ENCODE measurements around the gene PATJ. TPM values are rescaled to one million over a fixed set of nuclear protein-coding genes. Genes with fewer than 3 reads are reported as not detected.

PATJ gene
- total RNA-seq, 2 donors from 2014 or later, result 74.3 to 81.7 TPM

- peaks cover 39% of the 10 kb centered on the region for H3K36me3 Mint-ChIP-seq (ENCODE audit: low read depth)
- DNase-seq, result no peak
- no peak for TF ChIP-seq CTCF (conservative IDR thresholded peaks at IDR 0.05)
- no peaks in the 10 kb centered on the region for H3K9me3 ChIP-seq (ENCODE audit: control insufficient read depth, low read length)
- H3K9me3 Mint-ChIP-seq, result no peaks in the 10 kb centered on the region
- H3K27me3 Mint-ChIP-seq (ENCODE audit: insufficient read depth), result no peaks in the 10 kb centered on the region
- H3K4me1 ChIP-seq (ENCODE audit: control insufficient read depth, insufficient read depth, low read length), result no peaks in the 10 kb centered on the region
- no peak overlapping the region for H3K27ac ChIP-seq (ENCODE audit: low read depth, low read length)
- no peak overlapping the region for H3K4me3 ChIP-seq (ENCODE audit: low read length)
- no peak overlapping the region for H3K9ac ChIP-seq (ENCODE audit: extremely low read depth, low read length, poor library complexity, severe bottlenecking)
- no peak overlapping the region for H3K27ac Mint-ChIP-seq
- H3K4me1 Mint-ChIP-seq, result no peaks in the 10 kb centered on the region
- no peak overlapping the region for H3K4me3 Mint-ChIP-seq
- no peaks in the 10 kb centered on the region for H3K27me3 ChIP-seq (ENCODE audit: control insufficient read depth, insufficient read depth, low read length, poor library complexity, severe bottlenecking)
- peaks cover 21% of the 10 kb centered on the region for H3K36me3 ChIP-seq (ENCODE audit: control insufficient read depth, insufficient read depth, low read length)
- 83% methylated on average over 2 of the region's 2 CpGs; no CpG with 5 or more reads in 1 of the 2 experiments for WGBS, 2 experiments (ENCODE audit: insufficient coverage in 1 of 2, insufficient read length in 1 of 2)
These were observed 37.0 kb downstream of the PATJ start for GRCh38 chr1:61779231-61779630.

- H3K4me3 Mint-ChIP-seq, result no peak overlapping the region
These were observed 38.9 kb downstream of the PATJ start for GRCh38 chr1:61781151-61781550.

GRCh38 chr1:61782771-61783170 lies 40.5 kb downstream of the PATJ start:
- H3K9ac ChIP-seq (ENCODE audit: extremely low read depth, low read length, poor library complexity, severe bottlenecking), result no peak overlapping the region
- H3K4me1 Mint-ChIP-seq, result peaks cover 3% of the 10 kb centered on the region
- no peak overlapping the region for H3K27ac ChIP-seq (ENCODE audit: low read depth, low read length)
- TF ChIP-seq CTCF (conservative IDR thresholded peaks at IDR 0.05), result no peak
- no peaks in the 10 kb centered on the region for H3K9me3 Mint-ChIP-seq
- no peaks in the 10 kb centered on the region for H3K4me1 ChIP-seq (ENCODE audit: control insufficient read depth, insufficient read depth, low read length)
- no peak overlapping the region for H3K27ac Mint-ChIP-seq
- no peaks in the 10 kb centered on the region for H3K27me3 ChIP-seq (ENCODE audit: control insufficient read depth, insufficient read depth, low read length, poor library complexity, severe bottlenecking)
- H3K36me3 Mint-ChIP-seq (ENCODE audit: low read depth), result peaks cover 43% of the 10 kb centered on the region
- no peak overlapping the region for H3K4me3 Mint-ChIP-seq
- H3K36me3 ChIP-seq (ENCODE audit: control insufficient read depth, insufficient read depth, low read length), result peaks cover 6% of the 10 kb centered on the region
- H3K9me3 ChIP-seq (ENCODE audit: control insufficient read depth, low read length), result no peaks in the 10 kb centered on the region
- no peak for DNase-seq
- H3K4me3 ChIP-seq (ENCODE audit: low read length), result no peak overlapping the region
- 88% methylated on average over 3 to 4 of the region's 4 CpGs for WGBS, 2 experiments (ENCODE audit: insufficient coverage in 1 of 2, insufficient read length in 1 of 2)
- no peaks in the 10 kb centered on the region for H3K27me3 Mint-ChIP-seq (ENCODE audit: insufficient read depth)

More at GRCh38 chr1:61781151-61781550, 38.9 kb downstream of the PATJ start:
- Histone ChIP-seq H3K9ac (ENCODE audit: extremely low read depth, low read length, poor library complexity, severe bottlenecking) (no peak overlapping the region), H3K9me3 (ENCODE audit: control insufficient read depth, low read length) (no peaks in the 10 kb centered on the region), H3K27ac (ENCODE audit: low read depth, low read length) (no peak overlapping the region), H3K4me1 (ENCODE audit: control insufficient read depth, insufficient read depth, low read length) (no peaks in the 10 kb centered on the region), H3K36me3 (ENCODE audit: control insufficient read depth, insufficient read depth, low read length) (peaks cover 7% of the 10 kb centered on the region), H3K4me3 (ENCODE audit: low read length) (no peak overlapping the region), H3K27me3 (ENCODE audit: control insufficient read depth, insufficient read depth, low read length, poor library complexity, severe bottlenecking) (no peaks in the 10 kb centered on the region)
- H3K4me1 Mint-ChIP-seq, result no peaks in the 10 kb centered on the region
- no peak for DNase-seq
- H3K27me3 Mint-ChIP-seq (ENCODE audit: insufficient read depth), result no peaks in the 10 kb centered on the region
- TF ChIP-seq CTCF (conservative IDR thresholded peaks at IDR 0.05), result no peak
- no peaks in the 10 kb centered on the region for H3K9me3 Mint-ChIP-seq
- H3K36me3 Mint-ChIP-seq (ENCODE audit: low read depth), result peaks cover 32% of the 10 kb centered on the region
- H3K27ac Mint-ChIP-seq, result no peak overlapping the region

Data from endodermal cell (in vitro differentiated cells).